Bronchial epithelial cell (primary cell): ENCODE data around the gene CCDC86. TPM values are rescaled to one million over a fixed set of nuclear protein-coding genes. Genes with fewer than 3 reads are reported as not detected.

Experiments
- DNase-seq: peaks from one replicate; pipeline ENCODE4 v3.0.0-alpha.2; 2010; ENCODE audit warnings: low read depth
- FAIRE-seq: peaks from 2 replicates; lab custom pipeline; 2011; peaks lifted over from hg19 to GRCh38; lab: Jason Lieb, UNC
- H3K27me3 ChIP-seq: 2 replicates; pipeline ENCODE4 v1.5.1; 2011; ENCODE audit warnings: low read length; ENCODE audit not compliant: control insufficient read depth, insufficient read depth
- H3K36me3 ChIP-seq: 2 replicates; pipeline ENCODE4 v1.5.1; 2011; ENCODE audit warnings: low read length; ENCODE audit not compliant: control insufficient read depth, insufficient read depth
- H3K4me3 ChIP-seq: 2 replicates; pipeline ENCODE4 v1.5.1; 2011; ENCODE audit warnings: mild to moderate bottlenecking, low read depth, low read length, control low read depth
- CTCF ChIP-seq: IDR thresholded peaks from 2 replicates; pipeline ENCODE4 v1.5.1; 2011; ENCODE audit warnings: mild to moderate bottlenecking, moderate library complexity, low read length, control low read depth, inconsistent platforms; ENCODE audit not compliant: insufficient read depth, severe bottlenecking
- total RNA-seq: library from RNA; depleted of rRNA; stranded (reverse); fragments of >200 nt; gene quantifications from 2 replicates; pipeline ENCODE4 v1.2.1, GENCODE V29; 2014

The CCDC86 gene
- total RNA-seq, 1 donor from 2014 or later, result 7.4 TPM

- TF ChIP-seq CTCF, result no peak
- Histone ChIP-seq H3K4me3 (no peak overlapping the region), H3K27me3 (no peaks in the 10 kb centered on the region), H3K36me3 (peaks cover 36% of the 10 kb centered on the region)
- no peak for DNase-seq
- FAIRE-seq, result no peak
Measured at GRCh38 chr11:60895687-60896086, 53.8 kb downstream of the CCDC86 start.

- Histone ChIP-seq H3K36me3 (peaks cover 47% of the 10 kb centered on the region), H3K27me3 (no peaks in the 10 kb centered on the region), H3K4me3 (no peak overlapping the region)
- DNase-seq (peak; percentile 54), FAIRE-seq (no peak)
- no peak for TF ChIP-seq CTCF
Measured at GRCh38 chr11:60897496-60897895, 55.6 kb downstream of the CCDC86 start.

GRCh38 chr11:60899046-60899936, 57.4 kb downstream of the CCDC86 start:
- Histone ChIP-seq H3K27me3 (no peaks in the 10 kb centered on the region), H3K36me3 (peaks cover 57% of the 10 kb centered on the region), H3K4me3 (no peak overlapping the region)
- FAIRE-seq, result no peak
- TF ChIP-seq CTCF, result peak; percentile 82
- DNase-seq, result peak; percentile 58

- FAIRE-seq, result no peak
- H3K36me3 ChIP-seq, result peaks cover 57% of the 10 kb centered on the region
- TF ChIP-seq CTCF, result no peak
Measured at GRCh38 chr11:60899977-60900376, 58.1 kb downstream of the CCDC86 start.

More at GRCh38 chr11:60899977-60900376, 58.1 kb downstream of the CCDC86 start:
- Histone ChIP-seq H3K4me3 (no peak overlapping the region), H3K27me3 (no peaks in the 10 kb centered on the region)
- DNase-seq, result no peak

Other genes starting within 250 kb of the CCDC86 start
- gene MS4A8, start 142.5 kb upstream of the CCDC86 start, total RNA-seq, result not detected in 2 replicates
- not detected in 2 replicates for gene MS4A18, start 117.4 kb upstream of the CCDC86 start, total RNA-seq
- not detected in 2 replicates for gene MS4A15, start 85.2 kb upstream of the CCDC86 start, total RNA-seq
- gene MS4A10, start 56.8 kb upstream of the CCDC86 start, total RNA-seq, result not detected in 2 replicates
- 0.13 TPM in 1 of 2 replicates, not detected in the other for gene PTGDR2, start 13.8 kb downstream of the CCDC86 start, total RNA-seq
- gene ZP1, start 25.4 kb downstream of the CCDC86 start, total RNA-seq, result not detected in 2 replicates
- gene PRPF19, start 64.5 kb downstream of the CCDC86 start, total RNA-seq, result 30.2 and 36.1 TPM in 2 replicates
- 7.6 and 7.7 TPM in 2 replicates for gene TMEM109, start 72.0 kb downstream of the CCDC86 start, total RNA-seq
- 22.6 and 25.2 TPM in 2 replicates for gene TMEM132A, start 82.3 kb downstream of the CCDC86 start, total RNA-seq
- gene SLC15A3, start 110.1 kb downstream of the CCDC86 start, total RNA-seq, result 0.38 and 1.3 TPM in 2 replicates
- gene CD6, start 129.6 kb downstream of the CCDC86 start, total RNA-seq, result not detected in 2 replicates